Activated CD8-positive, alpha-beta memory T cell treated with anti-CD3 and anti-CD28 coated beads, Interleukin-2, amount 50 U/mL, for 1 hour (primary cell): Measurements from ENCODE around the gene PLPPR2.
"Not testable (repeated sequence)": the region's sequence is repeated elsewhere in the genome, so short reads cannot be mapped to it uniquely, and the experiment has no call there.

Experiments
- DNase-seq: peaks from one replicate; pipeline ENCODE4 v3.0.0-alpha.2; 2020; ENCODE audit errors: extremely low read depth

The PLPPR2 gene

GRCh38 chr19:11370744-11371143, 15.5 kb downstream of the PLPPR2 start:
- no peak for DNase-seq

GRCh38 chr19:11373166-11373884, 18.1 kb downstream of the PLPPR2 start:
- DNase-seq = no peak

GRCh38 chr19:11373885-11374432, 18.7 kb downstream of the PLPPR2 start:
- DNase-seq = no peak

GRCh38 chr19:11374433-11375142, 19.4 kb downstream of the PLPPR2 start, which contains the start of gene SWSAP1:
Gene SWSAP1, plus strand, starts transcription at chr19:11374666. Its CDS starts 15 bp downstream, at chr19:11374681.
- DNase-seq = peak; percentile 92

GRCh38 chr19:11375143-11375948, 20.1 kb downstream of the PLPPR2 start:
- no peak for DNase-seq

GRCh38 chr19:11377237-11377636, 22.0 kb downstream of the PLPPR2 start:
- no peak for DNase-seq

- DNase-seq = no peak
These were observed 22.5 kb downstream of the PLPPR2 start for GRCh38 chr19:11377756-11378155.

GRCh38 chr19:11378319-11379189, 23.3 kb downstream of the PLPPR2 start:
- DNase-seq = no peak

- DNase-seq = not testable (repeated sequence)
These were observed 24.1 kb downstream of the PLPPR2 start for GRCh38 chr19:11379269-11379845.

- no peak for DNase-seq
These were observed 24.7 kb downstream of the PLPPR2 start for GRCh38 chr19:11379857-11380350.

- peak; percentile 94 for DNase-seq
These were observed 25.7 kb downstream of the PLPPR2 start for GRCh38 chr19:11380653-11381537.

GRCh38 chr19:11382898-11383705, 27.9 kb downstream of the PLPPR2 start:
- DNase-seq = no peak

- DNase-seq = no peak
These were observed 28.4 kb downstream of the PLPPR2 start for GRCh38 chr19:11383706-11384048.

GRCh38 chr19:11384778-11385129, 29.5 kb downstream of the PLPPR2 start:
- DNase-seq = no peak

GRCh38 chr19:11387162-11388034, 32.2 kb downstream of the PLPPR2 start:
- no peak for DNase-seq

- no peak for DNase-seq
These were observed 35.1 kb downstream of the PLPPR2 start for GRCh38 chr19:11390359-11390758.

- no peak for DNase-seq
These were observed 35.9 kb downstream of the PLPPR2 start for GRCh38 chr19:11390933-11391680.
